ENCODE results near the gene S100PBP.

GRCh38 chr1:32828341-32828740 lies 10.9 kb downstream of the S100PBP start:
- TF ChIP-seq CTCF (IDR thresholded peaks at IDR 0.05) (peak in 1 of 6 experiments; percentile 9), POLR2AphosphoS5 (IDR thresholded peaks at IDR 0.05) (no peak), POLR2A (IDR thresholded peaks at IDR 0.05) (no peak)
